ENCODE data around the gene ZBTB7C. TPM values are rescaled to one million over a fixed set of nuclear protein-coding genes. Genes with fewer than 3 reads are reported as not detected.

The ZBTB7C gene
- total RNA-seq, 1 donor from 2014 or later = 7.4 TPM

- H3K36me3 Mint-ChIP-seq = no peaks in the 10 kb centered on the region
- peaks cover 53% of the 10 kb centered on the region for H3K27me3 Mint-ChIP-seq (ENCODE audit: low read depth)
- TF ChIP-seq CTCF (IDR thresholded peaks at IDR 0.05; ENCODE audit: unreplicated experiment) = no peak
- no peak overlapping the region for H3K4me3 Mint-ChIP-seq
- H3K4me1 Mint-ChIP-seq = no peaks in the 10 kb centered on the region
- peaks cover 8% of the 10 kb centered on the region for H3K9me3 Mint-ChIP-seq
- no peak for DNase-seq (ENCODE audit: low spot score in 2 of 2, unreplicated experiment in 2 of 2)
- no peak overlapping the region for H3K27ac Mint-ChIP-seq
These were observed 21.0 kb upstream of the ZBTB7C start for GRCh38 chr18:48430150-48430549.

DNA sequence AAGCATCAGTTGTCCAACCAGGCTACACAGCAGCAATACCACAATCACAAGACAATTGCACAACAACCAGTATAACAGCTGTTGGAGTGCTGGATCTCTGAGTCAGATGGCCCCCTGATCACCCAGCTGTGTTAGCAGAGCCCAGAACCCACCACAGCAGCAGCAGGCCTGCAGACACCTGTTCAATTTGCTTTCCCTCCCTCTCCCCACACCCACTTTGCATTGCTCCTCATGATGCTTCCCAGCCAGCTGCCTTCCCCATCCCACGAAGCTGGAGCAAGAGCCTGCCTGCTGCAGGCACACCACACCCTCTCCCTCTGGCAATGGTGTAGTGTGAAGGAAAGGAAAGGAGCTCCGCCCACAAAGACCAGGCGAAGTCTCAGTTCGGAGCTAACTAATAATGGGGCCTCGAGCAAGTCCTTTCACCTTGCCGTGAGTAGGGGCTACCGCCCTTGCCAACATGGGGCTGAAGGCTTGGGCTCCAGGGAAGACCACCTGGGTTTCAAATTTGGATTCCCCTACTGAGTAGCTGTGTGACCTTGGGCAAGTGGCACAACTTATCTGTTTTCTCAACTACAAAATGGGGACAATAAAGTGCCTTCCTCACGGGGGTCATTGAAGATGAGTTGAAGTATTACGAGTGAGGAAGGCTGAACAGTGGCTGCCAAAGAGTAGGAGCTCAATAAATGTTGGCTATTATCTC is 19.4 kb upstream of the ZBTB7C start:
- H3K9me3 Mint-ChIP-seq = peaks cover 7% of the 10 kb centered on the region
- no peak overlapping the region for H3K27ac Mint-ChIP-seq
- DNase-seq (ENCODE audit: low spot score in 2 of 2, unreplicated experiment in 2 of 2) = no peak
- no peak overlapping the region for H3K4me3 Mint-ChIP-seq
- peaks cover 66% of the 10 kb centered on the region for H3K27me3 Mint-ChIP-seq (ENCODE audit: low read depth)
- no peak for TF ChIP-seq CTCF (IDR thresholded peaks at IDR 0.05; ENCODE audit: unreplicated experiment)
- H3K36me3 Mint-ChIP-seq = no peaks in the 10 kb centered on the region
- H3K4me1 Mint-ChIP-seq = no peaks in the 10 kb centered on the region

DNA sequence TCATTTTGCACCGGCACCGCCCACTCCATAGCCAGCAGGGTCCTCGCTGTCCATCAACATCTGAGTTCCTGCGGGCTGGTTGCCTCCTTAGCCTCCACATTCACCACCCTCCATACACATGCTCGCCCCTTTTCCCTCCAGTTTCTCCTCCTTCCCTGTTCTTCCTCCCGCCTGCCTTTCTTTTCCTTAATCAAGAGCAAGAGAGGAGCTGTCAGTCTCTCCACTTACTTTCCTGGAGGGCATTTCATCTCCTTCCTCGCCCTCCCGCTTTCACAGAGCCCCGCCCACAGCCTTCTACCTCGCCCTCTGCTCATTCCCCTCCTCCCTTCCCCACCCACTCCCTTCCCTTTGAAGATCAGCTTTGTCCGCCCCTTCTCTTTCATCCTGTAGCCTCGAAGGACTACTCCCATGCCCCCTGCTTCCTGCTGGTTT is 13.8 kb upstream of the ZBTB7C start:
- H3K9me3 Mint-ChIP-seq = peaks cover 4% of the 10 kb centered on the region
- no peak for TF ChIP-seq CTCF (IDR thresholded peaks at IDR 0.05; ENCODE audit: unreplicated experiment)
- H3K27ac Mint-ChIP-seq = no peak overlapping the region
- peaks cover 8% of the 10 kb centered on the region for H3K4me1 Mint-ChIP-seq
- H3K27me3 Mint-ChIP-seq (ENCODE audit: low read depth) = peaks cover 72% of the 10 kb centered on the region
- H3K36me3 Mint-ChIP-seq = no peaks in the 10 kb centered on the region
- H3K4me3 Mint-ChIP-seq = peak overlapping the region; percentile 32
- DNase-seq (ENCODE audit: low spot score in 2 of 2, unreplicated experiment in 2 of 2) = no peak

- Mint-ChIP-seq H3K36me3 (no peaks in the 10 kb centered on the region), H3K27ac (no peak overlapping the region), H3K9me3 (no peaks in the 10 kb centered on the region), H3K27me3 (ENCODE audit: low read depth) (peaks cover 74% of the 10 kb centered on the region), H3K4me3 (no peak overlapping the region), H3K4me1 (peaks cover 8% of the 10 kb centered on the region)
- DNase-seq (ENCODE audit: low spot score in 2 of 2, unreplicated experiment in 2 of 2) = no peak
- TF ChIP-seq CTCF (IDR thresholded peaks at IDR 0.05; ENCODE audit: unreplicated experiment) = no peak
These were observed 10.3 kb upstream of the ZBTB7C start for GRCh38 chr18:48419277-48420022.

DNA sequence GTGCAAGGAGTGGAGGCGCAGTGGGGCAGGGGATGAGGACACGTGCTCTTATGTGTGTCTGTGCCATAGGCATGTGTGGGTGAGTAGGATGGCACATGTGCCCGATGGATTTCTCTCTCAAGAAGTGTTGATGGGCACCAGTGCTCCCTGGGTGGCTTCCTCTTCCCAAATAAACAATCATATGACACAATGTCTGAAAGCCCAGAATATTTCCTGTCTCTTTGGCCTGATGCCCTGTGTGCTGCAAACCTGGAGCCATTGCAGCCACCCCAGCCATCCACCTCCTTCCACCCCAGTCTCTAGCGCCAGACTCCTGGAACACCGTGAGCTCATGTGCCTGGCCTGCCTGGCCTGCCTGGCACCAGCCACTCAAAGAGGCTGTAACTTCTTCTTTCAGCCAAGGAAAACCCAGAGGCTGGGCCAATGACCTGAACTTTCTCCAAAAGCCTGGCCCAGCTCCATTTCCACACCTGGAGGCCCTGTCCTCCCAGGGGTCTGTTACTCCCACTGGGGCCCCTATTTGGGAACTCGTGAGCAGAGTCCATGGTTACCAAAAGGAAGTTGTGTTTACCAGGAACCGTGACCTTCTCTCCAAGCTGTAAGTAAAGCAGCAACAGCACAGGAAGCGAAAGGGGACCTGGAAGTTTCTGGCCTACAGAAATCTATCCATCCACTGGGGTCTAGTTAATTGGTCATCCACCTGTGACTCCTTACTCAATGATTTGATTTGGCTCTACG is 9.5 kb upstream of the ZBTB7C start:
- TF ChIP-seq CTCF (IDR thresholded peaks at IDR 0.05; ENCODE audit: unreplicated experiment) = no peak
- peaks cover 8% of the 10 kb centered on the region for H3K4me1 Mint-ChIP-seq
- DNase-seq (ENCODE audit: low spot score in 2 of 2, unreplicated experiment in 2 of 2) = no peak
- no peak overlapping the region for H3K27ac Mint-ChIP-seq
- H3K27me3 Mint-ChIP-seq (ENCODE audit: low read depth) = peaks cover 74% of the 10 kb centered on the region
- no peaks in the 10 kb centered on the region for H3K36me3 Mint-ChIP-seq
- no peaks in the 10 kb centered on the region for H3K9me3 Mint-ChIP-seq
- H3K4me3 Mint-ChIP-seq = no peak overlapping the region

All from mesothelial cell of epicardium (in vitro differentiated cells).